ENCODE measurements around the gene COL4A3. TPM values are rescaled to one million over a fixed set of nuclear protein-coding genes. Genes with fewer than 3 reads are reported as not detected.

COL4A3 gene
- total and polyA plus RNA-seq, 2 donors (not counting 3 experiments of a cell fraction or from before 2014, with no cell fraction given): not detected

- H3K27ac ChIP-seq (ENCODE audit: insufficient read depth, low read depth, low read length): no peak overlapping the region
- no peak overlapping the region for H3K4me3 ChIP-seq (replicated peaks in 1 of 3; ENCODE audit: insufficient read depth in 1 of 3, low read depth in 1 of 3, low read length in 3 of 3)
- TF ChIP-seq EZH2 (IDR thresholded peaks at IDR 0.05; ENCODE audit: borderline replicate concordance, low read depth, low read length, severe bottlenecking) (no peak), POLR2A (IDR thresholded peaks at IDR 0.05; ENCODE audit: low read depth, low read length) (no peak), FOS (IDR thresholded peaks at IDR 0.05; ENCODE audit: borderline replicate concordance, insufficient read depth, low read length) (no peak), JUN (IDR thresholded peaks at IDR 0.05; ENCODE audit: borderline replicate concordance, insufficient read depth, insufficient read length, low read depth) (no peak), GATA2 (IDR thresholded peaks at IDR 0.05; ENCODE audit: insufficient read depth, insufficient read length, low read depth, low read length) (no peak), POLR2AphosphoS5 (IDR thresholded peaks at IDR 0.05; ENCODE audit: insufficient read depth, low read depth, low read length) (no peak), CTCF (IDR thresholded peaks at IDR 0.05; ENCODE audit: extremely low read depth in 1 of 2, insufficient read depth in 1 of 2, low read depth in 1 of 2, low read length in 2 of 2) (no peak), MYC (IDR thresholded peaks at IDR 0.05; ENCODE audit: low read depth, low read length) (no peak), MAX (IDR thresholded peaks at IDR 0.05; ENCODE audit: insufficient read depth, insufficient read length) (no peak)
- no peaks in the 10 kb centered on the region for H3K27me3 ChIP-seq (ENCODE audit: control insufficient read depth in 2 of 2, insufficient read depth in 2 of 2, low read length in 2 of 2)
- ChIA-PET CTCF (interaction anchor here (1.0 to 1.7 kb wide), 2 partner anchors 113 to 1460 kb away, joined by 3 to 13 read pairs; no protein-coding TSS in a partner anchor), POLR2A (no interaction called here)
- H3K79me2 ChIP-seq (ENCODE audit: control insufficient read depth, insufficient read depth, low read length): no peaks in the 10 kb centered on the region
- no peaks in the 10 kb centered on the region for H3K9me1 ChIP-seq (replicated peaks; ENCODE audit: control insufficient read depth, extremely low read depth, insufficient read depth, low read length)
- H3K9me3 ChIP-seq (replicated peaks; ENCODE audit: control insufficient read depth, insufficient read depth, low read length): no peaks in the 10 kb centered on the region
- H3K36me3 ChIP-seq (ENCODE audit: control insufficient read depth in 2 of 2, extremely low read depth in 1 of 2, insufficient read depth in 2 of 2, low read length in 2 of 2): no peaks in the 10 kb centered on the region
- no peaks in the 10 kb centered on the region for H3K4me1 ChIP-seq (ENCODE audit: control insufficient read depth, extremely low read depth, insufficient read depth, low read length)
- dilution Hi-C loops (cut with MboI; ENCODE audit: extremely low pct_ligation_motif_present, low sequenced_read_pairs) (no loop called here), intact Hi-C loops (cut with micrococcal nuclease) (loop anchor here (5.0 kb wide), 1 partner anchor 757 kb away; no protein-coding TSS in a partner anchor)
- H3K4me2 ChIP-seq (ENCODE audit: insufficient read depth, low read length): no peak overlapping the region
- BruUV-seq (replicated peaks): no TSS peak
- no peak overlapping the region for H2AFZ ChIP-seq (ENCODE audit: low read depth, low read length)
- no peaks in the 10 kb centered on the region for H4K20me1 ChIP-seq (replicated peaks; ENCODE audit: control insufficient read depth, extremely low read depth, insufficient read depth, low read length)
- no peak for DNase-seq (ENCODE audit: low read depth, low spot score)
- no peak for FAIRE-seq
- no peak overlapping the region for H3K9ac ChIP-seq (replicated peaks; ENCODE audit: extremely low read depth, insufficient read depth, low read length)
Measured at GRCh38 chr2:227125506-227125905, 38.9 kb upstream of the COL4A3 start.
